Upper lobe of left lung (tissue), 4 donors: ENCODE results near the gene UBE2F.

Experiments used
- EP300 ChIP-seq, 4 donors: sonication (generic); formaldehyde crosslinking; IDR thresholded peaks; one replicate each; pipeline ENCODE4 v1.5.1; 2017; ENCODE audit warnings: antibody characterized with exemption in 4 of 4, control low read depth in 2 of 4
- POLR2A ChIP-seq, 4 donors: fragments of 450-650 bp; IDR thresholded peaks; one replicate each; pipeline ENCODE4 v1.5.1; 2016 to 2017; ENCODE audit warnings: antibody characterized with exemption in 4 of 4, mild to moderate bottlenecking in 2 of 4
- POLR2AphosphoS5 ChIP-seq, 2 donors: sonication (generic); formaldehyde crosslinking; IDR thresholded peaks; one replicate each; pipeline ENCODE4 v1.5.1; 2017; ENCODE audit warnings: antibody characterized with exemption in 2 of 2
- TF ChIP-seq, protein P1 (sequence below), 6 experiments: fragments of 450-650 bp in 4 of 6; fragments of 200-600 bp in 2 of 6; sonication (generic) in 2 of 6; IDR thresholded peaks; one replicate each; pipeline ENCODE4 v1.5.1; 2016 to 2019; ENCODE audit warnings: antibody characterized with exemption in 6 of 6

DNA sequence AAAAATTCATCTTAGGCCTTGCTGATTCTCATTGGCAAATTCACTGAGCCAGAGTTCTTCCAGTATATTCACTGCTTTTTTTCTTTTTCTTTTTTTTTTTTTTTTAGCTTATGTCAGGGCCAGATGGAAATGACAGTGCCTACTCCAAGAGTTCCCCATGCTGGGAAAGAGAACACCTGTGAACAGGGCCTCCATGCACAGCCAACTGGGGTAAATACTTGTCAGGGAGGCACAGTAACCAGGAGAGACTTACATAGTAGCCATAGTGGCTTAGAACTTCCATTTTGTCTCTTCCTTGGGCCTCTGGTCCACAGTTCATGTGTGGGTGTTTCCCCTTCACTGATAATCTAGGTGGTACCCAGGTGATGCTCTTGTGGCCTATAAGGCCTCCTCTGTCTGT, 78.8 kb downstream of the UBE2F start:
- TF ChIP-seq EP300 (IDR thresholded peaks at IDR 0.05) (no peak), POLR2A (IDR thresholded peaks at IDR 0.05) (no peak), POLR2AphosphoS5 (IDR thresholded peaks at IDR 0.05) (no peak)
- TF ChIP-seq, protein P1, sequence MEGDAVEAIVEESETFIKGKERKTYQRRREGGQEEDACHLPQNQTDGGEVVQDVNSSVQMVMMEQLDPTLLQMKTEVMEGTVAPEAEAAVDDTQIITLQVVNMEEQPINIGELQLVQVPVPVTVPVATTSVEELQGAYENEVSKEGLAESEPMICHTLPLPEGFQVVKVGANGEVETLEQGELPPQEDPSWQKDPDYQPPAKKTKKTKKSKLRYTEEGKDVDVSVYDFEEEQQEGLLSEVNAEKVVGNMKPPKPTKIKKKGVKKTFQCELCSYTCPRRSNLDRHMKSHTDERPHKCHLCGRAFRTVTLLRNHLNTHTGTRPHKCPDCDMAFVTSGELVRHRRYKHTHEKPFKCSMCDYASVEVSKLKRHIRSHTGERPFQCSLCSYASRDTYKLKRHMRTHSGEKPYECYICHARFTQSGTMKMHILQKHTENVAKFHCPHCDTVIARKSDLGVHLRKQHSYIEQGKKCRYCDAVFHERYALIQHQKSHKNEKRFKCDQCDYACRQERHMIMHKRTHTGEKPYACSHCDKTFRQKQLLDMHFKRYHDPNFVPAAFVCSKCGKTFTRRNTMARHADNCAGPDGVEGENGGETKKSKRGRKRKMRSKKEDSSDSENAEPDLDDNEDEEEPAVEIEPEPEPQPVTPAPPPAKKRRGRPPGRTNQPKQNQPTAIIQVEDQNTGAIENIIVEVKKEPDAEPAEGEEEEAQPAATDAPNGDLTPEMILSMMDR (IDR thresholded peaks at IDR 0.05), result no peak
